H1 (cell line): ENCODE data around the gene VGLL4. TPM values are rescaled to one million over a fixed set of nuclear protein-coding genes. Genes with fewer than 3 reads are reported as not detected.

Experiments used
- CTCF ChIA-PET: fragments of 300-600 bp; sonication (Branson Sonifier 250); formaldehyde crosslinking; loops from one replicate; lab custom pipeline; 2021; ENCODE audit not compliant: partially characterized antibody; lab: Charles Lee
- POLR2A ChIA-PET: fragments of 300-600 bp; sonication (Branson Sonifier 250); formaldehyde crosslinking; loops from one replicate; lab custom pipeline; 2021; ENCODE audit warnings: inconsistent platforms; ENCODE audit not compliant: partially characterized antibody; lab: Charles Lee
- DNase-seq, 2 experiments: peaks; one replicate each; pipeline versions ENCODE4 v3.0.0 to v3.0.0-alpha.2; 2010 to 2022; ENCODE audit warnings: low spot score in 2 of 2, low read depth in 1 of 2, mixed read lengths in 1 of 2
- FAIRE-seq: peaks from 2 replicates; lab custom pipeline; 2011; peaks lifted over from hg19 to GRCh38; lab: Jason Lieb, UNC
- H2AFZ ChIP-seq: 2 replicates; pipeline ENCODE4 v1.8.1; 2012; ENCODE audit warnings: low read length, inconsistent platforms
- H2AK5ac ChIP-seq: 2 replicates; pipeline ENCODE4 v1.6.1; 2013; ENCODE audit warnings: low read depth, low read length
- H2BK120ac ChIP-seq: replicated peaks from 2 replicates; pipeline ENCODE3; 2013; ENCODE audit warnings: low read depth, low read length, inconsistent platforms
- H2BK12ac ChIP-seq: 2 replicates; pipeline ENCODE4 v1.6.1; 2013; ENCODE audit warnings: low read depth, low read length
- H2BK15ac ChIP-seq: 2 replicates; pipeline ENCODE4 v1.6.1; 2013; ENCODE audit warnings: low read length
- H2BK20ac ChIP-seq: 2 replicates; pipeline ENCODE4 v1.6.1; 2013; ENCODE audit warnings: low read length
- H2BK5ac ChIP-seq: 2 replicates; pipeline ENCODE4 v1.6.1; 2013; ENCODE audit warnings: low read depth, low read length
- H3K14ac ChIP-seq: 2 replicates; pipeline ENCODE4 v1.6.1; 2013; ENCODE audit warnings: inconsistent platforms; ENCODE audit not compliant: insufficient read length
- H3K18ac ChIP-seq: 2 replicates; pipeline ENCODE4 v1.6.1; 2013; ENCODE audit warnings: low read length; ENCODE audit errors: extremely low read depth
- H3K23ac ChIP-seq: 2 replicates; pipeline ENCODE4 v1.6.1; 2013; ENCODE audit warnings: inconsistent platforms; ENCODE audit not compliant: insufficient read length
- H3K23me2 ChIP-seq: 2 replicates; pipeline ENCODE4 v1.6.1; 2013; ENCODE audit warnings: low read depth, low read length
- H3K27ac ChIP-seq: 2 replicates; pipeline ENCODE4 v1.6.1; 2011; ENCODE audit warnings: low read depth, low read length, inconsistent platforms
- H3K27me3 ChIP-seq, 4 experiments: replicated peaks in 1 of 4; 1 replicate in 1 of 4; 2 replicates in 3 of 4; pipeline versions ENCODE4 v1.6.1 to v1.8.1; 2011 to 2013; ENCODE audit warnings: low read length in 3 of 4, mild to moderate bottlenecking in 3 of 4, inconsistent platforms in 2 of 4, mixed read lengths in 2 of 4, moderate library complexity in 1 of 4; ENCODE audit not compliant: control insufficient read depth in 3 of 4, insufficient read depth in 3 of 4; ENCODE audit errors: extremely low read depth in 1 of 4
- H3K36me3 ChIP-seq, 4 experiments: 2 replicates each; pipeline versions ENCODE4 v1.6.1 to v1.8.1; 2011 to 2013; ENCODE audit warnings: mild to moderate bottlenecking in 4 of 4, low read length in 3 of 4, moderate library complexity in 2 of 4, control low read depth in 1 of 4, inconsistent platforms in 1 of 4; ENCODE audit not compliant: insufficient read depth in 4 of 4, control insufficient read depth in 2 of 4
- H3K4ac ChIP-seq: replicated peaks from 2 replicates; pipeline ENCODE3; 2013; ENCODE audit warnings: low read length, low read depth, mixed read lengths, inconsistent platforms; ENCODE audit not compliant: insufficient read length
- H3K4me1 ChIP-seq, 4 experiments: replicated peaks in 1 of 4; 1 replicate in 1 of 4; 2 replicates in 3 of 4; pipeline versions ENCODE4 v1.6.1 to v1.8.1; 2011 to 2013; ENCODE audit warnings: low read length in 3 of 4, inconsistent platforms in 2 of 4, mixed read lengths in 1 of 4; ENCODE audit not compliant: insufficient read depth in 4 of 4, control insufficient read depth in 3 of 4
- H3K4me2 ChIP-seq, 2 experiments: 2 replicates each; pipeline versions ENCODE4 v1.6.1 to v1.8.1; 2011 to 2013; ENCODE audit warnings: low read depth in 2 of 2, low read length in 2 of 2, control low read depth in 1 of 2, inconsistent platforms in 1 of 2, mild to moderate bottlenecking in 1 of 2; ENCODE audit not compliant: insufficient read depth in 1 of 2
- H3K4me3 ChIP-seq, 4 experiments: fragments of 200-600, 300-600 bp in 1 of 4; sonication (generic), shearing (Covaris generic), sonication (Bioruptor Twin) in 1 of 4; 2 replicates each; pipeline versions ENCODE4 v1.5.1 to v1.8.1; 2011 to 2016; ENCODE audit warnings: low read length in 4 of 4, low read depth in 3 of 4, control low read depth in 2 of 4, inconsistent platforms in 2 of 4, mild to moderate bottlenecking in 2 of 4, mixed read lengths in 1 of 4, moderate library complexity in 1 of 4; ENCODE audit not compliant: insufficient read depth in 2 of 4; ENCODE audit errors: extremely low read depth in 1 of 4
- H3K56ac ChIP-seq: replicated peaks from 2 replicates; pipeline ENCODE3; 2013; ENCODE audit warnings: low read depth, mild to moderate bottlenecking, mixed read lengths, low read length, inconsistent platforms; ENCODE audit not compliant: insufficient read length
- H3K79me1 ChIP-seq: 2 replicates; pipeline ENCODE4 v1.6.1; 2013; ENCODE audit warnings: low read depth, low read length, control low read depth
- H3K79me2 ChIP-seq, 2 experiments: 2 replicates each; pipeline versions ENCODE4 v1.6.1 to v1.8.1; 2012 to 2013; ENCODE audit warnings: low read length in 2 of 2, mild to moderate bottlenecking in 2 of 2, inconsistent platforms in 1 of 2; ENCODE audit not compliant: insufficient read depth in 2 of 2, control insufficient read depth in 1 of 2
- H3K9ac ChIP-seq, 4 experiments: replicated peaks in 1 of 4; 1 replicate in 1 of 4; 2 replicates in 3 of 4; pipeline versions ENCODE4 v1.6.1 to v1.8.1; 2011 to 2013; ENCODE audit warnings: low read depth in 3 of 4, low read length in 3 of 4, control low read depth in 2 of 4, mild to moderate bottlenecking in 2 of 4, moderate library complexity in 2 of 4, inconsistent platforms in 1 of 4; ENCODE audit errors: extremely low read depth in 1 of 4
- H3K9me3 ChIP-seq, 2 experiments: 2 replicates each; pipeline versions ENCODE4 v1.6.1 to v1.8.1; 2012 to 2013; ENCODE audit warnings: mild to moderate bottlenecking in 2 of 2, moderate library complexity in 2 of 2, control low read depth in 1 of 2, inconsistent platforms in 1 of 2, low read depth in 1 of 2, low read length in 1 of 2, mixed read lengths in 1 of 2; ENCODE audit not compliant: insufficient read depth in 2 of 2
- H4K20me1 ChIP-seq, 2 experiments: replicated peaks in 1 of 2; 2 replicates each; pipeline versions ENCODE3 to v1.8.1; 2011 to 2013; ENCODE audit warnings: inconsistent platforms in 2 of 2, low read length in 2 of 2, mild to moderate bottlenecking in 1 of 2; ENCODE audit not compliant: insufficient read depth in 2 of 2, control insufficient read depth in 1 of 2
- H4K5ac ChIP-seq: 2 replicates; pipeline ENCODE4 v1.6.1; 2013; ENCODE audit warnings: low read length, low read depth, mixed read lengths, inconsistent platforms; ENCODE audit not compliant: insufficient read length
- H4K8ac ChIP-seq: 2 replicates; pipeline ENCODE4 v1.8.0; 2013; ENCODE audit warnings: mild to moderate bottlenecking, moderate library complexity, low read length, inconsistent platforms; ENCODE audit not compliant: insufficient read depth; ENCODE audit errors: extremely low read depth
- H4K91ac ChIP-seq: replicated peaks from 2 replicates; pipeline ENCODE3; 2013; ENCODE audit warnings: low read length, mixed read lengths, inconsistent platforms; ENCODE audit not compliant: insufficient read length
- GTF2F1 ChIP-seq: IDR thresholded peaks from 2 replicates; pipeline ENCODE4 v1.6.1; 2012; ENCODE audit warnings: low read depth, low read length, improper control_type of control experiment, borderline replicate concordance
- RAD21 ChIP-seq, 2 experiments: IDR thresholded peaks in 1 of 2; conservative IDR thresholded peaks in 1 of 2; 2 replicates each; pipeline ENCODE4 v1.6.1; 2011; ENCODE audit warnings: low read depth in 2 of 2, low read length in 2 of 2, improper control_type of control experiment in 1 of 2, inconsistent platforms in 1 of 2, mild to moderate bottlenecking in 1 of 2, moderate library complexity in 1 of 2
- WGBS, 2 experiments: shearing (Covaris generic) in 1 of 2; methylation state at CpG; one replicate each; pipeline versions ENCODE4 v1.1.6 to v1.1.7; 2013 to 2015; ENCODE audit warnings: low lambda C conversion rate in 2 of 2, mixed read lengths in 2 of 2, inconsistent platforms in 1 of 2, low coverage in 1 of 2, missing lambda C conversion rate in 1 of 2; ENCODE audit not compliant: insufficient replicate concordance in 2 of 2, insufficient coverage in 1 of 2, insufficient read length in 1 of 2; ENCODE audit errors: extremely low coverage in 1 of 2, missing lambda C conversion rate in 1 of 2; 5-methylcytosine and 5-hydroxymethylcytosine counted together
- polyA plus RNA-seq, 7 experiments: library from polyadenylated mRNA; depleted of rRNA in 3 of 7; stranded (reverse) in 5 of 7; unstranded in 2 of 7; fragments of >200 nt in 5 of 7; fragments of 200-250 nt in 2 of 7; gene quantifications; 1 replicate in 5 of 7; 2 replicates in 1 of 7; 4 replicates in 1 of 7; pipeline versions ENCODE4 v1.2.1 to v1.2.3, GENCODE V29; 2011 to 2013; ENCODE audit warnings: missing spikeins in 2 of 7, mixed read lengths in 2 of 7
- total RNA-seq: library from RNA; stranded (reverse); fragmentation: NEBNext Ultra II Directional; extraction: Animal tissue kit (Norgen Biotek cat#: 25700); gene quantifications from 2 replicates; pipeline ENCODE4 v1.2.1, GENCODE V29; 2021
- TF ChIP-seq, protein P1 (sequence below), 3 experiments: IDR thresholded peaks; 1 replicate in 2 of 3; 2 replicates in 1 of 3; pipeline versions ENCODE4 v1.5.1 to v1.6.1; 2011; ENCODE audit warnings: low read length in 3 of 3, mild to moderate bottlenecking in 3 of 3, inconsistent platforms in 2 of 3, low read depth in 1 of 3, moderate library complexity in 1 of 3; ENCODE audit not compliant: insufficient read depth in 1 of 3; ENCODE audit errors: control extremely low read depth in 1 of 3

VGLL4 gene
- total and polyA plus RNA-seq, 2 of the 8 experiments (the other 6 are each of a cell fraction or from before 2014, with no cell fraction given), result 45.1 to 50.0 TPM

DNA sequence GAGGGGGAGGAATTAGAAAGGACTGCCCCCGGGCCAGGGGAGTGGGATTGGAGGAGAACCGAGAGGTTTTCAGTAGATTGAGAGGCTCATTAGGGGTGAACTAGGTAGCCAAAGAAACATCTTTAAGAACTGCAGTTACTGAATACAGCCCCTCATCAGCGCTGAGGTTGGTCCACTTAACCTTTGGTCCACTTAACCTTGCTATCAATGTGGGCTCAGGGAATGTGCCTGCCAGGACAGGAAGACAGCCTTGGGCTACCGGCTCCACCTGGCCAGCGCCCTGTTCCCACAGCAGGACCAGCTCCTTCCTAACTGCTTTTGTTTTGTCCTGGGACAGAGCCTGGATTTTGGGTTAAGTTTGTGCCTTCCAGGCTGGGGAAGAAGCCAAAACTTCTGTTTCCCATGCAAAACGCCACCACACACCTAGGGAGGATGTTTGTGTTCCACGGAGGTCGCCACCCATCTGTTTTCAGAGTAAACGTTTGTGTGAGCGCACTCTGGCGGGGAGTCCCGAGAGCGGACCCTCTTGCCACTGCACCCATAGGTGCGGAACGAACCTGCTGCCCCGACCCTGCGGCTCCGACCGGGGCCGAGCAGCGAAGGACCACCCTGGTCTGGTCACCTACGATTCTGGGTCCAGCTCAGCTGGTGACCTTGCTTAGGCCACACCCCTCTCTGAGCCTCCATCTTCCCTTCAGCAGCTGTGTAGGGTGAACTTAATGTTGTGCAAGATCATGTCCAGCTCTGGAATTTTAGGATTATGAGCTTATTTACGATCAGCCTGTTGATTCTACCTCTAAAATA is 107.4 kb downstream of the VGLL4 start:
- H3K4me3 ChIP-seq, result no peak overlapping the region
- H3K4me2 ChIP-seq, result no peak overlapping the region
- no peak overlapping the region for H2BK5ac ChIP-seq
- WGBS, 2 experiments, result 92% methylated on average over 23 of the region's 23 CpGs; no CpG with 5 or more reads in 1 of the 2 experiments
- CTCF ChIA-PET, result interaction anchor here (0.6 to 6.6 kb wide), 5 partner anchors 14 to 255 kb away, joined by 3 to 58 read pairs (median 4); no protein-coding TSS in a partner anchor
- no peak overlapping the region for H4K91ac ChIP-seq
- no peaks in the 10 kb centered on the region for H3K27me3 ChIP-seq
- peaks cover 0 to 4% of the 10 kb centered on the region in 2 experiments for H4K20me1 ChIP-seq
- H2AK5ac ChIP-seq, result no peak overlapping the region
- POLR2A ChIA-PET, result no interaction called here
- no peak overlapping the region for H3K9ac ChIP-seq
- H3K56ac ChIP-seq, result no peak overlapping the region
- no peak overlapping the region for H3K18ac ChIP-seq
- H3K36me3 ChIP-seq, result no peaks in the 10 kb centered on the region
- no peak overlapping the region for H2AFZ ChIP-seq
- no peaks in the 10 kb centered on the region for H3K79me2 ChIP-seq
- no peak overlapping the region for H2BK20ac ChIP-seq
- no peak overlapping the region for H4K8ac ChIP-seq
- H3K23ac ChIP-seq, result no peak overlapping the region
- no peak overlapping the region for H3K27ac ChIP-seq
- TF ChIP-seq RAD21 (IDR thresholded peaks at IDR 0.05 in 1 of 2, conservative IDR thresholded peaks at IDR 0.05 in 1 of 2; ENCODE audit: low read depth in 2 of 2, low read length in 2 of 2), result peak; percentile 13 to 29; a peak in 1 of 4 replicates
- TF ChIP-seq GTF2F1, result no peak
- TF ChIP-seq, protein P1, sequence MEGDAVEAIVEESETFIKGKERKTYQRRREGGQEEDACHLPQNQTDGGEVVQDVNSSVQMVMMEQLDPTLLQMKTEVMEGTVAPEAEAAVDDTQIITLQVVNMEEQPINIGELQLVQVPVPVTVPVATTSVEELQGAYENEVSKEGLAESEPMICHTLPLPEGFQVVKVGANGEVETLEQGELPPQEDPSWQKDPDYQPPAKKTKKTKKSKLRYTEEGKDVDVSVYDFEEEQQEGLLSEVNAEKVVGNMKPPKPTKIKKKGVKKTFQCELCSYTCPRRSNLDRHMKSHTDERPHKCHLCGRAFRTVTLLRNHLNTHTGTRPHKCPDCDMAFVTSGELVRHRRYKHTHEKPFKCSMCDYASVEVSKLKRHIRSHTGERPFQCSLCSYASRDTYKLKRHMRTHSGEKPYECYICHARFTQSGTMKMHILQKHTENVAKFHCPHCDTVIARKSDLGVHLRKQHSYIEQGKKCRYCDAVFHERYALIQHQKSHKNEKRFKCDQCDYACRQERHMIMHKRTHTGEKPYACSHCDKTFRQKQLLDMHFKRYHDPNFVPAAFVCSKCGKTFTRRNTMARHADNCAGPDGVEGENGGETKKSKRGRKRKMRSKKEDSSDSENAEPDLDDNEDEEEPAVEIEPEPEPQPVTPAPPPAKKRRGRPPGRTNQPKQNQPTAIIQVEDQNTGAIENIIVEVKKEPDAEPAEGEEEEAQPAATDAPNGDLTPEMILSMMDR (IDR thresholded peaks at IDR 0.05; ENCODE audit: control extremely low read depth in 1 of 3, insufficient read depth in 1 of 3, low read depth in 1 of 3, low read length in 3 of 3), result peak in 2 of 3 experiments; percentile 14 to 16; a peak in 2 of 4 replicates
- no peak overlapping the region for H4K5ac ChIP-seq
- peaks cover 0 to 3% (median 0%) of the 10 kb centered on the region in 4 experiments; a peak in 1 of 7 replicates for H3K4me1 ChIP-seq
- H2BK12ac ChIP-seq, result no peak overlapping the region
- no peaks in the 10 kb centered on the region for H3K23me2 ChIP-seq
- H3K79me1 ChIP-seq, result no peaks in the 10 kb centered on the region
- DNase-seq (no peak), FAIRE-seq (no peak)
- no peaks in the 10 kb centered on the region for H3K9me3 ChIP-seq
- H2BK15ac ChIP-seq, result no peak overlapping the region
- no peak overlapping the region for H3K4ac ChIP-seq
- H3K14ac ChIP-seq, result no peak overlapping the region
- no peak overlapping the region for H2BK120ac ChIP-seq
